ENCODE measurements around the gene MICAL3. TPM values are rescaled to one million over a fixed set of nuclear protein-coding genes. Genes with fewer than 3 reads are reported as not detected.
A peak's percentile ranks its signal among the peaks of the same experiment; 100 is the strongest.
"Not testable (repeated sequence)": the region's sequence is repeated elsewhere in the genome, so short reads cannot be mapped to it uniquely, and the experiment has no call there.

The MICAL3 gene
- polyA plus RNA-seq, 4 donors, result 3.2 to 31.4 (median 10.0) TPM

DNA sequence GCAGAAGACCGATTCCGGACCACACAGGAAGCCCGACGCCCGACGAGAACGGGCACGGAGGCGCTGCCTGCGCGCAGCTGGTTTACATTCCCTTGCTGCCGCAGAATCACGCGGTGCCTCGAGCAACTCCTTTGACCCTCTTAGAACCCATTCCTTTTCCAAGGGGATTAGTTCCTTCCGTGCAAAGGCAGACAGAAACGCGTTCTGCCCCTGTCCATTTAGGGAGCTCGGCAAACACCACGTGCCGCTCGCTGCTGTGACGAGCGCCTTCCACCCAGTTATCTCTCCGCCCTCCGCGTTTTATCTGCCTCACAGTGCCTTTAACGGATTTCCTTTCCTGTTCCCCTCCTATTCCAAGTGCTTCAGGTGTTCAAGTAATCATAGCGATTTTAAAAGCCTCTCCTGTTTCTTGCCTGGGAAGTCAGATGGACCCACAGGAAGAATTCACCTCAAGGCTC lies 24.1 kb upstream of the MICAL3 start:
- WGBS, 3 donors, result 47 to 71% (median 53%) methylated on average over 29 of the region's 29 CpGs
- H3K4me1 ChIP-seq (ENCODE audit: control insufficient read depth in 3 of 3, insufficient read depth in 2 of 3, low read depth in 1 of 3, low read length in 2 of 3), result peaks cover 0 to 4% (median 4%) of the 10 kb centered on the region in 3 donors
- H3K9me3 ChIP-seq (ENCODE audit: control insufficient read depth in 2 of 2, insufficient read depth in 1 of 2, low read depth in 1 of 2, low read length in 1 of 2), result peaks cover 0 to 4% of the 10 kb centered on the region in 2 donors
- peak overlapping the region in 1 of 3 donors; percentile 91 for H3K27ac ChIP-seq (ENCODE audit: low read depth in 1 of 3, low read length in 2 of 3)
- no peak overlapping the region for H3K4me3 ChIP-seq (ENCODE audit: low read depth in 1 of 3, low read length in 3 of 3)
- FAIRE-seq, result no peak
- no peak for DNase-seq
- no peaks in the 10 kb centered on the region for H3K27me3 ChIP-seq (ENCODE audit: control insufficient read depth in 3 of 3, insufficient read depth in 3 of 3, low read length in 3 of 3)
- no peaks in the 10 kb centered on the region for H3K36me3 ChIP-seq (ENCODE audit: control insufficient read depth in 3 of 3, insufficient read depth in 2 of 3, low read depth in 1 of 3, low read length in 3 of 3)

GRCh38 chr22:18048041-18048440 lies 23.7 kb upstream of the MICAL3 start:
- WGBS, 3 donors, result 74 to 93% (median 76%) methylated on average over 9 of the region's 9 CpGs
- H3K27ac ChIP-seq (ENCODE audit: low read depth in 1 of 3, low read length in 2 of 3), result peak overlapping the region in 1 of 3 donors; percentile 91
- peaks cover 0 to 4% (median 4%) of the 10 kb centered on the region in 3 donors for H3K4me1 ChIP-seq (ENCODE audit: control insufficient read depth in 3 of 3, insufficient read depth in 2 of 3, low read depth in 1 of 3, low read length in 2 of 3)
- H3K9me3 ChIP-seq (ENCODE audit: control insufficient read depth in 2 of 2, insufficient read depth in 1 of 2, low read depth in 1 of 2, low read length in 1 of 2), result peaks cover 0 to 4% of the 10 kb centered on the region in 2 donors
- no peak overlapping the region for H3K4me3 ChIP-seq (ENCODE audit: low read depth in 1 of 3, low read length in 3 of 3)
- H3K36me3 ChIP-seq (ENCODE audit: control insufficient read depth in 3 of 3, insufficient read depth in 2 of 3, low read depth in 1 of 3, low read length in 3 of 3), result no peaks in the 10 kb centered on the region
- FAIRE-seq (no peak), DNase-seq (no peak)
- H3K27me3 ChIP-seq (ENCODE audit: control insufficient read depth in 3 of 3, insufficient read depth in 3 of 3, low read length in 3 of 3), result no peaks in the 10 kb centered on the region

GRCh38 chr22:18045794-18046193 lies 21.4 kb upstream of the MICAL3 start:
- peaks cover 0 to 4% (median 4%) of the 10 kb centered on the region in 3 donors for H3K4me1 ChIP-seq (ENCODE audit: control insufficient read depth in 3 of 3, insufficient read depth in 2 of 3, low read depth in 1 of 3, low read length in 2 of 3)
- H3K27me3 ChIP-seq (ENCODE audit: control insufficient read depth in 3 of 3, insufficient read depth in 3 of 3, low read length in 3 of 3), result no peaks in the 10 kb centered on the region
- DNase-seq (no peak), FAIRE-seq (no peak)
- H3K9me3 ChIP-seq (ENCODE audit: control insufficient read depth in 2 of 2, insufficient read depth in 1 of 2, low read depth in 1 of 2, low read length in 1 of 2), result no peaks in the 10 kb centered on the region
- H3K4me3 ChIP-seq (ENCODE audit: low read depth in 1 of 3, low read length in 3 of 3), result no peak overlapping the region
- H3K36me3 ChIP-seq (ENCODE audit: control insufficient read depth in 3 of 3, insufficient read depth in 2 of 3, low read depth in 1 of 3, low read length in 3 of 3), result no peaks in the 10 kb centered on the region
- 94 to 97% (median 95%) methylated on average over 4 of the region's 4 CpGs for WGBS, 3 donors
- peak overlapping the region in 1 of 3 donors; percentile 68 for H3K27ac ChIP-seq (ENCODE audit: low read depth in 1 of 3, low read length in 2 of 3)

DNA sequence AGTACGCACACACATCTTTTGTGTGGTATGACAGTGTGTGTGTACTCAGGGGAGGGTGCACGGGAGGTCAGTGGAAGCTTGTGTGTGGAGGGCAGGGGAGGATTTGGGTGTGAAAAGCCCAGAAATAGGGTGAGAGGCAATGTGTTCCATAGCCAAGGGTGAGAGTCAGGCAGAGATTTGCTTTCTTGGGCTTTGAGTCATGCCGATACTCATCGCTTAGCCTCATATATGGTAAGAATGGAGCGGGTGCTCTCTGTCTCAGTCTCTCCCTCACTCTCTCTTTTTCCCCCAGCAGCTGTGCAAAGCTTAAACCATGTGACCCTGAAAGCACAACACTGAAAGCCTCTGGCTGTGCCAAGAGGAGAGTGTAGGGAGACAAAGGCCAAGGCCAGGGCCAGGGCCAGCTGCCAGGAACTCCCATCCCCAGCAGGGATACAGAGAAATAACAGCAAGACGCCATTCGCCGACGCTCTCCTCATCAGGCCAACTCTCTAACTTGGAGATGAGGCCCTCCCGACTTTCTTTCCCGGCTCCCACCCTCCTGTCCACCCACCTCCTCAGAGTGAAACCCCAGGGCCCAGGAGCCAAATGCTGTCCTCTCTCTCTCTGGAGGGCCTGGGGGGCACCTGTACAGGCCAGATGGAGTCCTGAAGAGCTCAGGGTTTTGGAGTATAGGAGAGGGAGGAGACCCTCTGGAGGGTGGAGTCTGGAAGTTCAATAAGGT lies 20.3 kb upstream of the MICAL3 start:
- peaks cover 0 to 4% (median 4%) of the 10 kb centered on the region in 3 donors for H3K4me1 ChIP-seq (ENCODE audit: control insufficient read depth in 3 of 3, insufficient read depth in 2 of 3, low read depth in 1 of 3, low read length in 2 of 3)
- H3K4me3 ChIP-seq (ENCODE audit: low read depth in 1 of 3, low read length in 3 of 3), result no peak overlapping the region
- H3K27ac ChIP-seq (ENCODE audit: low read depth in 1 of 3, low read length in 2 of 3), result peak overlapping the region in 1 of 3 donors; percentile 68
- no peaks in the 10 kb centered on the region for H3K27me3 ChIP-seq (ENCODE audit: control insufficient read depth in 3 of 3, insufficient read depth in 3 of 3, low read length in 3 of 3)
- no peak for FAIRE-seq
- H3K36me3 ChIP-seq (ENCODE audit: control insufficient read depth in 3 of 3, insufficient read depth in 2 of 3, low read depth in 1 of 3, low read length in 3 of 3), result no peaks in the 10 kb centered on the region
- no peaks in the 10 kb centered on the region for H3K9me3 ChIP-seq (ENCODE audit: control insufficient read depth in 2 of 2, insufficient read depth in 1 of 2, low read depth in 1 of 2, low read length in 1 of 2)
- peak in 1 of 2 donors; percentile 69 for DNase-seq
- WGBS, 3 donors, result 20 to 43% (median 36%) methylated on average over 11 of the region's 11 CpGs

GRCh38 chr22:18042685-18043084 lies 18.3 kb upstream of the MICAL3 start:
- Histone ChIP-seq H3K27me3 (ENCODE audit: control insufficient read depth in 3 of 3, insufficient read depth in 3 of 3, low read length in 3 of 3) (no peaks in the 10 kb centered on the region), H3K9me3 (ENCODE audit: control insufficient read depth in 2 of 2, insufficient read depth in 1 of 2, low read depth in 1 of 2, low read length in 1 of 2) (no peaks in the 10 kb centered on the region), H3K36me3 (ENCODE audit: control insufficient read depth in 3 of 3, insufficient read depth in 2 of 3, low read depth in 1 of 3, low read length in 3 of 3) (no peaks in the 10 kb centered on the region), H3K4me1 (ENCODE audit: control insufficient read depth in 3 of 3, insufficient read depth in 2 of 3, low read depth in 1 of 3, low read length in 2 of 3) (peaks cover 0 to 2% (median 0%) of the 10 kb centered on the region in 3 donors), H3K4me3 (ENCODE audit: low read depth in 1 of 3, low read length in 3 of 3) (no peak overlapping the region), H3K27ac (ENCODE audit: low read depth in 1 of 3, low read length in 2 of 3) (no peak overlapping the region)
- no peak for FAIRE-seq
- 77 to 87% (median 83%) methylated on average over 6 of the region's 6 CpGs for WGBS, 3 donors
- DNase-seq, result no peak

GRCh38 chr22:18040898-18041297 lies 16.5 kb upstream of the MICAL3 start:
- not testable (repeated sequence) for H3K27me3 ChIP-seq (ENCODE audit: control insufficient read depth in 3 of 3, insufficient read depth in 3 of 3, low read length in 3 of 3); H3K4me1 ChIP-seq (ENCODE audit: control insufficient read depth in 3 of 3, insufficient read depth in 2 of 3, low read depth in 1 of 3, low read length in 2 of 3); H3K36me3 ChIP-seq (ENCODE audit: control insufficient read depth in 3 of 3, insufficient read depth in 2 of 3, low read depth in 1 of 3, low read length in 3 of 3); FAIRE-seq; H3K27ac ChIP-seq (ENCODE audit: low read depth in 1 of 3, low read length in 2 of 3); DNase-seq; H3K4me3 ChIP-seq (ENCODE audit: low read depth in 1 of 3, low read length in 3 of 3); H3K9me3 ChIP-seq (ENCODE audit: control insufficient read depth in 2 of 2, insufficient read depth in 1 of 2, low read depth in 1 of 2, low read length in 1 of 2)
- WGBS, 3 donors, result 65 to 81% (median 70%) methylated on average over 5 to 6 of the region's 6 CpGs

DNA sequence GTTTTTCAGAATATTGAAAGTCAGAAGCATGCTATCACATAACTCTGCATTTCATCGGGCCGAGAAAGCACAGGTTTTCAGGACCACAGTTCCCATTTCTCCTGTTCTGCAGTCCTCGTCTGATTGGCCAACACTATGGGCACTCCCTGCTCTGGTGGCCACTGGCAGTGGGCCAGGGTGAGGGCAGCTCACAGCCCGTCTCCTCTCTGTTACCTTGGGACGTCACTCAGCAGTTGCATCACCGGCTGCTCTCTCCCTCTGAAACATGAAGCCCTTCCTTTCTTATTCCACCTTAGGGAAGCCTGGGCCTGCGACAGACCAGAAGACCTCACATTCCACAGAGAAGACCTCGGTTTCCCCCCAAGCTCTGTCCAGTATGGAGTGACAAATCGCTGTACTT lies 11.4 kb upstream of the MICAL3 start:
- no peak for FAIRE-seq
- Histone ChIP-seq H3K4me3 (ENCODE audit: low read depth in 1 of 3, low read length in 3 of 3) (no peak overlapping the region), H3K27me3 (ENCODE audit: control insufficient read depth in 3 of 3, insufficient read depth in 3 of 3, low read length in 3 of 3) (no peaks in the 10 kb centered on the region), H3K36me3 (ENCODE audit: control insufficient read depth in 3 of 3, insufficient read depth in 2 of 3, low read depth in 1 of 3, low read length in 3 of 3) (no peaks in the 10 kb centered on the region), H3K9me3 (ENCODE audit: control insufficient read depth in 2 of 2, insufficient read depth in 1 of 2, low read depth in 1 of 2, low read length in 1 of 2) (no peaks in the 10 kb centered on the region), H3K27ac (ENCODE audit: low read depth in 1 of 3, low read length in 2 of 3) (no peak overlapping the region), H3K4me1 (ENCODE audit: control insufficient read depth in 3 of 3, insufficient read depth in 2 of 3, low read depth in 1 of 3, low read length in 2 of 3) (peaks cover 0 to 3% (median 0%) of the 10 kb centered on the region in 3 donors)
- peak in 1 of 2 donors; percentile 37 for DNase-seq
- WGBS, 3 donors, result 59 to 72% (median 64%) methylated on average over 9 of the region's 9 CpGs

- peaks cover 0 to 3% (median 0%) of the 10 kb centered on the region in 3 donors for H3K4me1 ChIP-seq (ENCODE audit: control insufficient read depth in 3 of 3, insufficient read depth in 2 of 3, low read depth in 1 of 3, low read length in 2 of 3)
- no peak overlapping the region for H3K4me3 ChIP-seq (ENCODE audit: low read depth in 1 of 3, low read length in 3 of 3)
- H3K36me3 ChIP-seq (ENCODE audit: control insufficient read depth in 3 of 3, insufficient read depth in 2 of 3, low read depth in 1 of 3, low read length in 3 of 3), result no peaks in the 10 kb centered on the region
- H3K9me3 ChIP-seq (ENCODE audit: control insufficient read depth in 2 of 2, insufficient read depth in 1 of 2, low read depth in 1 of 2, low read length in 1 of 2), result no peaks in the 10 kb centered on the region
- 80 to 81% (median 81%) methylated on average over 3 of the region's 3 CpGs for WGBS, 3 donors
- no peaks in the 10 kb centered on the region for H3K27me3 ChIP-seq (ENCODE audit: control insufficient read depth in 3 of 3, insufficient read depth in 3 of 3, low read length in 3 of 3)
- no peak for FAIRE-seq
- peak overlapping the region in 1 of 3 donors; percentile 4 for H3K27ac ChIP-seq (ENCODE audit: low read depth in 1 of 3, low read length in 2 of 3)
- no peak for DNase-seq
Measured at GRCh38 chr22:18034076-18034475, 9.7 kb upstream of the MICAL3 start.
